ENCODE results near the gene PRTN3. TPM values are rescaled to one million over a fixed set of nuclear protein-coding genes. Genes with fewer than 3 reads are reported as not detected.

PRTN3 gene
- total RNA-seq, 1 experiment from 2014 or later = not detected

GRCh38 chr19:883661-884211 is 42.9 kb downstream of the PRTN3 start:
- BruUV-seq (replicated peaks) = no TSS peak
- Mint-ChIP-seq H3K4me3 (ENCODE audit: unreplicated experiment) (no peak overlapping the region), H3K36me3 (ENCODE audit: insufficient read depth, unreplicated experiment) (peaks cover 63% of the 10 kb centered on the region), H3K27me3 (ENCODE audit: insufficient read depth, unreplicated experiment) (no peaks in the 10 kb centered on the region), H3K9me3 (ENCODE audit: unreplicated experiment) (no peaks in the 10 kb centered on the region), H3K4me1 (ENCODE audit: insufficient read depth, unreplicated experiment) (peaks cover 14% of the 10 kb centered on the region), H3K27ac (ENCODE audit: low read depth, unreplicated experiment) (no peak overlapping the region)
- CTCF ChIA-PET = no interaction called here
- TF ChIP-seq CTCF (IDR thresholded peaks at IDR 0.05; ENCODE audit: unreplicated experiment) = peak; percentile 40
- DNase-seq (ENCODE audit: unreplicated experiment) = peak; percentile 79
- intact Hi-C loops (cut with micrococcal nuclease) = loop anchor here (1.0 kb wide), 1 partner anchor 34 kb away; the partner anchor contains the start of gene KISS1R
- POLR2A ChIA-PET = interaction anchor here (1.5 kb wide), 1 partner anchor 9 kb away, joined by 8 read pairs; the partner anchor contains the start of genes MED16 and RNU6-9

- H3K9me3 Mint-ChIP-seq (ENCODE audit: unreplicated experiment) = no peaks in the 10 kb centered on the region
- no peak for DNase-seq (ENCODE audit: unreplicated experiment)
- peaks cover 54% of the 10 kb centered on the region for H3K36me3 Mint-ChIP-seq (ENCODE audit: insufficient read depth, unreplicated experiment)
- CTCF ChIA-PET = interaction anchor here (0.5 kb wide), 1 partner anchor 75 kb away, joined by 3 read pairs; no protein-coding TSS in a partner anchor
- intact Hi-C loops (cut with micrococcal nuclease) = no loop called here
- H3K27ac Mint-ChIP-seq (ENCODE audit: low read depth, unreplicated experiment) = no peak overlapping the region
- no peak overlapping the region for H3K4me3 Mint-ChIP-seq (ENCODE audit: unreplicated experiment)
- H3K4me1 Mint-ChIP-seq (ENCODE audit: insufficient read depth, unreplicated experiment) = peaks cover 9% of the 10 kb centered on the region
- POLR2A ChIA-PET = no interaction called here
- no TSS peak for BruUV-seq (replicated peaks)
- no peaks in the 10 kb centered on the region for H3K27me3 Mint-ChIP-seq (ENCODE audit: insufficient read depth, unreplicated experiment)
- TF ChIP-seq CTCF (IDR thresholded peaks at IDR 0.05; ENCODE audit: unreplicated experiment) = no peak
These were observed 43.8 kb downstream of the PRTN3 start for GRCh38 chr19:884420-885211.

- Mint-ChIP-seq H3K27ac (ENCODE audit: low read depth, unreplicated experiment) (no peak overlapping the region), H3K9me3 (ENCODE audit: unreplicated experiment) (no peaks in the 10 kb centered on the region), H3K36me3 (ENCODE audit: insufficient read depth, unreplicated experiment) (peaks cover 53% of the 10 kb centered on the region), H3K4me1 (ENCODE audit: insufficient read depth, unreplicated experiment) (peaks cover 9% of the 10 kb centered on the region), H3K4me3 (ENCODE audit: unreplicated experiment) (no peak overlapping the region), H3K27me3 (ENCODE audit: insufficient read depth, unreplicated experiment) (no peaks in the 10 kb centered on the region)
- TF ChIP-seq CTCF (IDR thresholded peaks at IDR 0.05; ENCODE audit: unreplicated experiment) = no peak
- DNase-seq (ENCODE audit: unreplicated experiment) = no peak
- ChIA-PET POLR2A (no interaction called here), CTCF (no interaction called here)
- intact Hi-C loops (cut with micrococcal nuclease) = no loop called here
- no TSS peak for BruUV-seq (replicated peaks)
These were observed 44.9 kb downstream of the PRTN3 start for GRCh38 chr19:885536-886224.

- no peaks in the 10 kb centered on the region for H3K27me3 Mint-ChIP-seq (ENCODE audit: insufficient read depth, unreplicated experiment)
- BruUV-seq (replicated peaks) = no TSS peak
- H3K9me3 Mint-ChIP-seq (ENCODE audit: unreplicated experiment) = no peaks in the 10 kb centered on the region
- no peak overlapping the region for H3K27ac Mint-ChIP-seq (ENCODE audit: low read depth, unreplicated experiment)
- DNase-seq (ENCODE audit: unreplicated experiment) = no peak
- intact Hi-C loops (cut with micrococcal nuclease) = no loop called here
- H3K4me1 Mint-ChIP-seq (ENCODE audit: insufficient read depth, unreplicated experiment) = peaks cover 9% of the 10 kb centered on the region
- POLR2A ChIA-PET = no interaction called here
- H3K4me3 Mint-ChIP-seq (ENCODE audit: unreplicated experiment) = no peak overlapping the region
- CTCF ChIA-PET = no interaction called here
- H3K36me3 Mint-ChIP-seq (ENCODE audit: insufficient read depth, unreplicated experiment) = peaks cover 44% of the 10 kb centered on the region
- no peak for TF ChIP-seq CTCF (IDR thresholded peaks at IDR 0.05; ENCODE audit: unreplicated experiment)
These were observed 46.3 kb downstream of the PRTN3 start for GRCh38 chr19:887072-887471.
